IMR-90 (cell line): ENCODE results near the gene ACTBL2. TPM values are rescaled to one million over a fixed set of nuclear protein-coding genes. Genes with fewer than 3 reads are reported as not detected.

Experiments used
- ATAC-seq: fragments of 200-7000 bp; cut with Tn5 transposase; 2 replicates; pipeline ENCODE4 v1.9.1; 2020; ENCODE audit warnings: low read depth, mild to moderate bottlenecking, moderate library complexity
- BruUV-seq: library from RNA; stranded (reverse); fragments of 400-500 nt; replicated peaks from 2 replicates; lab custom pipeline; 2021; lab: Mats Ljungman, UMichigan
- CTCF ChIA-PET: fragments of 300-600 bp; formaldehyde crosslinking; extraction: SDS; loops from one replicate; lab custom pipeline; 2021; ENCODE audit warnings: antibody characterized with exemption; lab: Yijun Ruan, JAX
- POLR2A ChIA-PET: fragments of 300-600 bp; sonication (Branson Sonifier 250); formaldehyde crosslinking; loops from one replicate; lab custom pipeline; 2022; ENCODE audit warnings: antibody characterized with exemption; ENCODE audit not compliant: unreplicated experiment; lab: Charles Lee
- DNase-seq: peaks from one replicate; pipeline ENCODE4 v3.0.0; 2013
- H2AFZ ChIP-seq: replicated peaks from 2 replicates; pipeline ENCODE3; 2013; ENCODE audit warnings: low read length, mild to moderate bottlenecking; ENCODE audit not compliant: poor library complexity
- H2AK5ac ChIP-seq: 2 replicates; pipeline ENCODE4 v1.6.1; 2013; ENCODE audit warnings: low read depth, low read length, inconsistent platforms
- H2AK9ac ChIP-seq: replicated peaks from 2 replicates; pipeline ENCODE3; 2013; ENCODE audit warnings: mild to moderate bottlenecking, low read depth, low read length, moderate library complexity; ENCODE audit not compliant: poor library complexity
- H2BK120ac ChIP-seq: 2 replicates; pipeline ENCODE4 v1.6.1; 2013; ENCODE audit warnings: low read depth, low read length, inconsistent platforms
- H2BK15ac ChIP-seq: 3 replicates; pipeline ENCODE4 v1.6.1; 2013; ENCODE audit warnings: low read depth, low read length, inconsistent platforms
- H2BK20ac ChIP-seq: 2 replicates; pipeline ENCODE4 v1.6.1; 2013; ENCODE audit warnings: low read depth, mild to moderate bottlenecking, inconsistent platforms, low read length, moderate library complexity
- H2BK5ac ChIP-seq: 2 replicates; pipeline ENCODE4 v1.6.1; 2013; ENCODE audit warnings: mild to moderate bottlenecking, low read depth, low read length, inconsistent platforms; ENCODE audit not compliant: poor library complexity, severe bottlenecking
- H3K14ac ChIP-seq: replicated peaks from 2 replicates; pipeline ENCODE4 v1.6.1; 2013; ENCODE audit warnings: low read depth, low read length, inconsistent platforms
- H3K18ac ChIP-seq: 2 replicates; pipeline ENCODE4 v1.6.1; 2013; ENCODE audit warnings: low read depth, low read length, control low read depth
- H3K23ac ChIP-seq: 2 replicates; pipeline ENCODE4 v1.6.1; 2013; ENCODE audit warnings: low read depth, low read length, inconsistent platforms
- H3K27ac ChIP-seq: 2 replicates; pipeline ENCODE4 v1.5.1; 2013; ENCODE audit warnings: mild to moderate bottlenecking, control low read depth, low read length; ENCODE audit not compliant: insufficient read depth
- H3K27me3 ChIP-seq: 2 replicates; pipeline ENCODE4 v1.6.1; 2013; ENCODE audit warnings: low read length; ENCODE audit not compliant: control insufficient read depth, insufficient read depth
- H3K36me3 ChIP-seq: 2 replicates; pipeline ENCODE4 v1.6.1; 2013; ENCODE audit warnings: low read length, mixed read lengths; ENCODE audit not compliant: control insufficient read depth, insufficient read depth
- H3K4ac ChIP-seq: 2 replicates; pipeline ENCODE4 v1.6.1; 2013; ENCODE audit warnings: low read depth, low read length, inconsistent platforms
- H3K4me1 ChIP-seq: 2 replicates; pipeline ENCODE4 v1.6.1; 2013; ENCODE audit warnings: low read length, mixed read lengths; ENCODE audit not compliant: control insufficient read depth, insufficient read depth
- H3K4me2 ChIP-seq: 2 replicates; pipeline ENCODE4 v1.6.1; 2013; ENCODE audit warnings: low read depth, mild to moderate bottlenecking, control low read depth, low read length, moderate library complexity
- H3K4me3 ChIP-seq: 2 replicates; pipeline ENCODE4 v1.5.1; 2013; ENCODE audit warnings: low read depth, mild to moderate bottlenecking, control low read depth, low read length, moderate library complexity; ENCODE audit not compliant: insufficient read depth
- H3K56ac ChIP-seq: 2 replicates; pipeline ENCODE4 v1.6.1; 2013; ENCODE audit warnings: low read length, inconsistent platforms; ENCODE audit not compliant: insufficient read depth; ENCODE audit errors: extremely low read depth
- H3K79me1 ChIP-seq, 2 experiments: 2 replicates each; pipeline ENCODE4 v1.6.1; 2013; ENCODE audit warnings: low read length in 2 of 2, inconsistent platforms in 1 of 2, low read depth in 1 of 2
- H3K9ac ChIP-seq: 2 replicates; pipeline ENCODE4 v1.6.1; 2013; ENCODE audit warnings: low read depth, low read length, control low read depth
- H3K9me1 ChIP-seq: 2 replicates; pipeline ENCODE4 v1.6.1; 2013; ENCODE audit warnings: low read length, inconsistent platforms; ENCODE audit not compliant: insufficient read depth
- H3K9me3 ChIP-seq: 2 replicates; pipeline ENCODE4 v1.6.1; 2013; ENCODE audit warnings: low read length; ENCODE audit not compliant: control insufficient read depth, insufficient read depth
- H4K20me1 ChIP-seq: 2 replicates; pipeline ENCODE4 v1.6.1; 2013; ENCODE audit warnings: low read length, inconsistent platforms; ENCODE audit not compliant: insufficient read depth
- H4K5ac ChIP-seq: 2 replicates; pipeline ENCODE4 v1.6.1; 2013; ENCODE audit warnings: mild to moderate bottlenecking, low read depth, low read length, control low read depth
- H4K8ac ChIP-seq, 2 experiments: 2 replicates each; pipeline ENCODE4 v1.6.1; 2013; ENCODE audit warnings: low read depth in 2 of 2, low read length in 2 of 2, control low read depth in 1 of 2, inconsistent platforms in 1 of 2
- H4K91ac ChIP-seq: 2 replicates; pipeline ENCODE4 v1.6.1; 2013; ENCODE audit warnings: low read depth, low read length, inconsistent platforms; ENCODE audit not compliant: insufficient read depth
- BHLHE40 ChIP-seq: fragments of 150-350 bp; IDR thresholded peaks from 2 replicates; pipeline ENCODE4 v1.6.1; 2016; ENCODE audit warnings: mild to moderate bottlenecking, low read depth, low read length
- ELK1 ChIP-seq: fragments of 150-350 bp; IDR thresholded peaks from 2 replicates; pipeline ENCODE4 v1.6.1; 2016; ENCODE audit warnings: low read depth, mild to moderate bottlenecking, low read length, moderate library complexity, borderline replicate concordance
- MXI1 ChIP-seq: IDR thresholded peaks from 2 replicates; pipeline ENCODE4 v1.6.1; 2012; ENCODE audit warnings: low read depth, mild to moderate bottlenecking, low read length, moderate library complexity, borderline replicate concordance
- NFE2L2 ChIP-seq: fragments of 150-350 bp; IDR thresholded peaks from 2 replicates; pipeline ENCODE4 v1.6.1; 2016; ENCODE audit warnings: low read depth, mild to moderate bottlenecking, low read length
- POLR2A ChIP-seq: IDR thresholded peaks from 2 replicates; pipeline ENCODE4 v1.6.1; 2012; ENCODE audit warnings: mild to moderate bottlenecking, low read depth, low read length
- RAD21 ChIP-seq: IDR thresholded peaks from 2 replicates; pipeline ENCODE4 v1.6.1; 2012; ENCODE audit warnings: low read length, improper control_type of control experiment
- WGBS, 2 experiments: methylation state at CpG; one replicate each; pipeline versions ENCODE4 v1.1.5 to v1.1.7; 2013; ENCODE audit warnings: missing lambda C conversion rate in 2 of 2; ENCODE audit not compliant: insufficient read length in 1 of 2; ENCODE audit errors: extremely low coverage in 2 of 2; 5-methylcytosine and 5-hydroxymethylcytosine counted together
- dilution Hi-C: fragments of 300-500 bp; cut with HindIII; formaldehyde crosslinking; loops from one replicate; pipeline ENCODE4 v1.14.3; 2018; ENCODE audit warnings: low sequenced_read_pairs; ENCODE audit not compliant: unreplicated experiment
- in situ Hi-C: fragments of 300-500 bp; cut with MboI; formaldehyde crosslinking; loops from 3 replicates; pipeline ENCODE4 v1.14.3; 2019; ENCODE audit warnings: low sequenced_read_pairs, inconsistent platforms, mixed read lengths
- intact Hi-C: fragments of 100-400 bp; cut with micrococcal nuclease; formaldehyde crosslinking; loops from 2 replicates; pipeline ENCODE4 v1.10.0; 2022
- polyA plus RNA-seq, 3 experiments: library from polyadenylated mRNA; depleted of rRNA; stranded (reverse); fragments of >200 nt; gene quantifications; 2 replicates each; pipeline ENCODE4 v1.2.3, GENCODE V29; 2012; ENCODE audit warnings: low replicate concordance in 1 of 3
- total RNA-seq: library from RNA; depleted of rRNA; stranded (reverse); fragments of >200 nt; gene quantifications from 2 replicates; pipeline ENCODE4 v1.2.3, GENCODE V29; 2012

The ACTBL2 gene
- total and polyA plus RNA-seq, 2 of the 4 experiments (the other 2 are of a cell fraction): 0.29 to 1.6 TPM

GRCh38 chr5:57513785-57514184, 31.2 kb upstream of the ACTBL2 start:
- in situ Hi-C loops (no loop called here), intact Hi-C loops (no loop called here), dilution Hi-C loops (no loop called here)
- no peak overlapping the region for H4K8ac ChIP-seq
- CTCF ChIA-PET: no interaction called here
- no peak overlapping the region for H2AK9ac ChIP-seq
- no peaks in the 10 kb centered on the region for H3K79me1 ChIP-seq
- no peak for ATAC-seq
- no peaks in the 10 kb centered on the region; the same call in 1 of the 2 replicates for H3K27me3 ChIP-seq
- no peak overlapping the region for H3K18ac ChIP-seq
- no peaks in the 10 kb centered on the region for H4K20me1 ChIP-seq
- no peak overlapping the region for H4K5ac ChIP-seq
- TF ChIP-seq POLR2A (no peak), ELK1 (no peak), NFE2L2 (no peak), BHLHE40 (no peak), MXI1 (no peak), RAD21 (no peak)
- no peak overlapping the region for H3K4ac ChIP-seq
- H4K91ac ChIP-seq: no peak overlapping the region
- POLR2A ChIA-PET: no interaction called here
- H2BK20ac ChIP-seq: no peak overlapping the region
- no peak overlapping the region for H3K56ac ChIP-seq
- H3K9me3 ChIP-seq: no peaks in the 10 kb centered on the region
- peaks cover 1% of the 10 kb centered on the region; the same call in 1 of the 2 replicates for H3K4me1 ChIP-seq
- H2BK120ac ChIP-seq: no peak overlapping the region
- H3K36me3 ChIP-seq: no peaks in the 10 kb centered on the region
- H3K9ac ChIP-seq: no peak overlapping the region
- H3K27ac ChIP-seq: no peak overlapping the region
- no peak overlapping the region for H2BK5ac ChIP-seq
- WGBS, 2 experiments: no CpG with 5 or more reads among the region's 2 CpGs
- DNase-seq: no peak
- no peak overlapping the region for H2BK15ac ChIP-seq
- H3K4me3 ChIP-seq: no peak overlapping the region
- BruUV-seq: no TSS peak
- no peak overlapping the region for H3K23ac ChIP-seq
- no peak overlapping the region for H2AFZ ChIP-seq
- no peak overlapping the region for H3K4me2 ChIP-seq
- H2AK5ac ChIP-seq: no peak overlapping the region
- H3K14ac ChIP-seq: no peak overlapping the region
- H3K9me1 ChIP-seq: no peaks in the 10 kb centered on the region
